Ishikawa (cell line): Measurements from ENCODE around the gene MTUS2.

Experiments
- CEBPB ChIP-seq: IDR thresholded peaks from 2 replicates; pipeline ENCODE4 v1.6.1; 2012
- CREB1 ChIP-seq: IDR thresholded peaks from 2 replicates; pipeline ENCODE4 v1.6.1; 2012; ENCODE audit warnings: low read depth
- EGR1 ChIP-seq: IDR thresholded peaks from 2 replicates; pipeline ENCODE4 v1.6.1; 2012
- EP300 ChIP-seq: IDR thresholded peaks from 2 replicates; pipeline ENCODE4 v1.6.1; 2012; ENCODE audit warnings: borderline replicate concordance
- FOXM1 ChIP-seq: IDR thresholded peaks from 2 replicates; pipeline ENCODE4 v1.6.1; 2012; ENCODE audit warnings: low read depth, borderline replicate concordance
- NFIC ChIP-seq: IDR thresholded peaks from 2 replicates; pipeline ENCODE4 v1.6.1; 2012
- RAD21 ChIP-seq: IDR thresholded peaks from 2 replicates; pipeline ENCODE4 v1.6.1; 2012; ENCODE audit warnings: low read depth
- TAF1 ChIP-seq: IDR thresholded peaks from 2 replicates; pipeline ENCODE4 v1.6.1; 2012; ENCODE audit warnings: low read depth, mild to moderate bottlenecking
- TCF12 ChIP-seq: IDR thresholded peaks from 2 replicates; pipeline ENCODE4 v1.6.1; 2012; ENCODE audit warnings: low read depth
- TEAD4 ChIP-seq: IDR thresholded peaks from 2 replicates; pipeline ENCODE4 v1.6.1; 2012
- YY1 ChIP-seq: IDR thresholded peaks from 2 replicates; pipeline ENCODE4 v1.6.1; 2012; ENCODE audit warnings: low read depth
- ZBTB7A ChIP-seq: IDR thresholded peaks from 2 replicates; pipeline ENCODE4 v1.6.1; 2012; ENCODE audit warnings: low read depth
- TF ChIP-seq, protein P1 (sequence below): IDR thresholded peaks from 2 replicates; pipeline ENCODE4 v1.6.1; 2012
- TF ChIP-seq, protein P2 (sequence below): IDR thresholded peaks from 2 replicates; pipeline ENCODE4 v1.6.1; 2012
- TF ChIP-seq, protein P3 (sequence below): IDR thresholded peaks from 2 replicates; pipeline ENCODE4 v1.6.1; 2012; ENCODE audit warnings: low read depth, mild to moderate bottlenecking

Gene MTUS2

DNA sequence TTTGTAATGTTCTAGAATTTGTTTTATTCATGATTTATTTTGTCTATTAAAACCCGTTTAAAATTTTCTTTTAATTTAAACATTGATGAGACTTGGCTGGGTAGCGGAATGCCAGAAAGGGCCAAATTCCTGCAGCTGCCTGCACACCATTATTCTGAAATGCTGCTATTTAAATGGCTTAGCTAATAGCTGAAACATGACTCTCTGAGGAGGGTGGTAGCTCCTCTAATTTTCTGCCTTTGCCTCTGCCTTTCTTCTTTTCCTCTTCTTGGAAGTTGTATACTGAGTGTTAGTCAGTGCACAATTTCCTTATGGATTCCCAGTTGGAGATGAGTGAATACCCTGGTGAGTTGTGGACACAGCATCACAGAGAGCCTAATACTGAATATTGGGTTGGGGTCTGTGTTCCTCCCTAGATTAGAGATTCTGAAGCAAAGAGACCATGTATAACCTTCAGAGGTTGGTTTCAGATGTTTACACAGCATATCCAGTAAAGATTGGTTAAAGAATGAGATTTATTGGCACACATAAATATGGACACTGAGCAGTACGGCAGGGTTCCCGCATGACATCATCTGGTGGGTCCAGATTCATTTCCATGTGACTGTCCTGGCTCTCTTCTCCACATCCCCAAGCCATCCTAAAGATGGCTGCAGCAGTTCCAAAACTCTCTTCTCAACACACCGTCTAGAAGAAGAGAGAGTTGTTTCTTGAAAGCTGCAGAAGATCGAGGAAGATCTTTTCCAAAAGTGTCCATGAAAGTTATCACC is 55.9 kb downstream of the MTUS2 start:
- TF ChIP-seq TAF1 (no peak), FOXM1 (no peak), RAD21 (no peak)
- TF ChIP-seq, protein P1, sequence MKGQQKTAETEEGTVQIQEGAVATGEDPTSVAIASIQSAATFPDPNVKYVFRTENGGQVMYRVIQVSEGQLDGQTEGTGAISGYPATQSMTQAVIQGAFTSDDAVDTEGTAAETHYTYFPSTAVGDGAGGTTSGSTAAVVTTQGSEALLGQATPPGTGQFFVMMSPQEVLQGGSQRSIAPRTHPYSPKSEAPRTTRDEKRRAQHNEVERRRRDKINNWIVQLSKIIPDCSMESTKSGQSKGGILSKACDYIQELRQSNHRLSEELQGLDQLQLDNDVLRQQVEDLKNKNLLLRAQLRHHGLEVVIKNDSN = no peak
- TF ChIP-seq, protein P2, sequence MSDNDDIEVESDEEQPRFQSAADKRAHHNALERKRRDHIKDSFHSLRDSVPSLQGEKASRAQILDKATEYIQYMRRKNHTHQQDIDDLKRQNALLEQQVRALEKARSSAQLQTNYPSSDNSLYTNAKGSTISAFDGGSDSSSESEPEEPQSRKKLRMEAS = no peak

DNA sequence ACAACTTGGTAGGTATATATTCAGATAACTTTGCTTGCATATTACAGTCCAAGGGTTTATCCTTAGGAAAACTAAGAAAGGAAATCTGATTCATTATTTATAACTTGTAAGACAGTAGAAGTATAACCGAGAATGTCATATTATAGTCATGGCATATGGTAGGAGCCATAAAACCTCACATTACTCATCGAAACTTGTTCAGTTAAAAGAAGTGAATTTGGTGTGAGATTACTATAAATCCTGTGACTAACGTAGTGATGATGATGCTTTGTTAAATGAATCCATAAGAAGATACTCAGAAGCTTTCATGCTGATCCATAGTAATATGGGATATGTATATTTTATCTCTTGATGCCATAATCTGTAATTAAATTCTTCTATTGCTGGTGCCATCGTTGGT is 57.3 kb downstream of the MTUS2 start:
- no peak for TF ChIP-seq FOXM1
- no peak for TF ChIP-seq NFIC
- TF ChIP-seq CEBPB = no peak
- TF ChIP-seq, protein P3, sequence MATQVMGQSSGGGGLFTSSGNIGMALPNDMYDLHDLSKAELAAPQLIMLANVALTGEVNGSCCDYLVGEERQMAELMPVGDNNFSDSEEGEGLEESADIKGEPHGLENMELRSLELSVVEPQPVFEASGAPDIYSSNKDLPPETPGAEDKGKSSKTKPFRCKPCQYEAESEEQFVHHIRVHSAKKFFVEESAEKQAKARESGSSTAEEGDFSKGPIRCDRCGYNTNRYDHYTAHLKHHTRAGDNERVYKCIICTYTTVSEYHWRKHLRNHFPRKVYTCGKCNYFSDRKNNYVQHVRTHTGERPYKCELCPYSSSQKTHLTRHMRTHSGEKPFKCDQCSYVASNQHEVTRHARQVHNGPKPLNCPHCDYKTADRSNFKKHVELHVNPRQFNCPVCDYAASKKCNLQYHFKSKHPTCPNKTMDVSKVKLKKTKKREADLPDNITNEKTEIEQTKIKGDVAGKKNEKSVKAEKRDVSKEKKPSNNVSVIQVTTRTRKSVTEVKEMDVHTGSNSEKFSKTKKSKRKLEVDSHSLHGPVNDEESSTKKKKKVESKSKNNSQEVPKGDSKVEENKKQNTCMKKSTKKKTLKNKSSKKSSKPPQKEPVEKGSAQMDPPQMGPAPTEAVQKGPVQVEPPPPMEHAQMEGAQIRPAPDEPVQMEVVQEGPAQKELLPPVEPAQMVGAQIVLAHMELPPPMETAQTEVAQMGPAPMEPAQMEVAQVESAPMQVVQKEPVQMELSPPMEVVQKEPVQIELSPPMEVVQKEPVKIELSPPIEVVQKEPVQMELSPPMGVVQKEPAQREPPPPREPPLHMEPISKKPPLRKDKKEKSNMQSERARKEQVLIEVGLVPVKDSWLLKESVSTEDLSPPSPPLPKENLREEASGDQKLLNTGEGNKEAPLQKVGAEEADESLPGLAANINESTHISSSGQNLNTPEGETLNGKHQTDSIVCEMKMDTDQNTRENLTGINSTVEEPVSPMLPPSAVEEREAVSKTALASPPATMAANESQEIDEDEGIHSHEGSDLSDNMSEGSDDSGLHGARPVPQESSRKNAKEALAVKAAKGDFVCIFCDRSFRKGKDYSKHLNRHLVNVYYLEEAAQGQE = no peak
- TF ChIP-seq ZBTB7A = no peak
- no peak for TF ChIP-seq EGR1
- TF ChIP-seq, protein P2 = no peak
- no peak for TF ChIP-seq RAD21
- no peak for TF ChIP-seq TCF12
- TF ChIP-seq TAF1 = no peak
- TF ChIP-seq EP300 = no peak
- no peak for TF ChIP-seq YY1

DNA sequence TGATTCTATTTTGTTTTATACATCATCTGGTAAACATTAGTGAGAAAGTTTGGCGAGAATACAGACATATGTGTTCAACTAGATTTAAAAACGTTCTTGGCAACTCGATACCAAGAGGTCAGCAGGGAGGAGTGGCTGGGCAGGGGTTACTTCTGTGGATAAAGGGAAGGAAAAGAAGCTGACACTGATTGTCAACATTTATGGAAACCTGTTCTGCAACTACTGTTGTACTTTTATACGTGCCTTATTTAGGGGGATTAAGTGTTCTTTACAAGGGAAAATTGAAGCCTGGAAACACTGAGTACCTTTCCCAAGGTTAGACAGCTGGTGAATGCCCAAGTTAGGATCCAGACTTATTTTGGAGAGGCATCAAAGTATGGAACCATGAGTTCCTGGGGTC is 65.0 kb downstream of the MTUS2 start:
- no peak for TF ChIP-seq YY1
- no peak for TF ChIP-seq FOXM1
- no peak for TF ChIP-seq EGR1
- no peak for TF ChIP-seq CREB1
- no peak for TF ChIP-seq NFIC
- no peak for TF ChIP-seq TCF12
- TF ChIP-seq, protein P3 = no peak

DNA sequence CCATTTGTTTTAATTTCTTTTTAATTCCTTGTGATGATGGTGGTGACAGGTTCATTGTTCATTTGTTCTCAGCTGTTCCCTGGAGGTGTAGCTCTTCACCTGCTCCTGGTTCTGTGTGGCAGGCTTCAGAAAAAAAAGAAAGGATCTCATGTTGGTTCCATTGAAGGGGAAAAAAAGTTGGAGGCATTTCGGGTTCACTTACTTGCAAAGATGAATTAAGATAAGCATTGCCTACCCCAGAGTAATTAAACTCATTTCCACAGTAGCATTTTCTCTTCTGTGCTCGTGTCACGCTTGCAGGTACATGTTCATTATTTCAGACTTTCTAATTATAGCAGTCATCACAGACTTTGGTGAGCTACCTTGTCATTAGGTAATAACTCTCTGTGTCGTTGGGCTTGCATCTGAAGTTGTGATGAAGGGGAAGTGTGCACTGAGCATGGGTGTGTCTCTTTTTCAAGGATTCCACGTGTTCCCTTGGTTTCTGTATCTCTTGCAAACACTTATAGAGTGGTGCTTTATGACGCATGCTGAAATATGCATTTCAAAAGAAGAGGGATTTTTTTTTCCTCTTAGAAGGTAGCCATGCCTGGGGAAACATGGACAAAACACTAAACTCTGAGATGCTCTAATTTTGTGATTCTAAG is 69.1 kb downstream of the MTUS2 start:
- TF ChIP-seq TAF1 = no peak
- TF ChIP-seq, protein P1 = no peak
- TF ChIP-seq CREB1 = no peak
- no peak for TF ChIP-seq NFIC
- no peak for TF ChIP-seq FOXM1
- no peak for TF ChIP-seq EP300
- TF ChIP-seq, protein P2 = no peak
- no peak for TF ChIP-seq YY1
- TF ChIP-seq, protein P3 = no peak
- no peak for TF ChIP-seq CEBPB
- TF ChIP-seq TEAD4 = no peak
- no peak for TF ChIP-seq RAD21
